Activated T-helper 1 cell treated with anti-CD3 and anti-CD28 coated beads, Interleukin-12 subunit alpha, Interleukin-12 subunit beta, Interleukin-2, Interleukin-4 antibody, amounts not matched to agents 30 ng/mL and 10 ng/mL and 1 ng/mL, durations not matched to agents 14 hours and 24 hours and 36 hours (primary cell): ENCODE results near the gene RAMP2. TPM values are rescaled to one million over a fixed set of nuclear protein-coding genes. Genes with fewer than 3 reads are reported as not detected.

Experiments used
- DNase-seq: peaks from one replicate; pipeline ENCODE4 v3.0.0; 2021; ENCODE audit warnings: low spot score
- H3K27ac Mint-ChIP-seq: one replicate; pipeline ENCODE4 v1.8.0; 2021; ENCODE audit warnings: mild to moderate bottlenecking, mixed read lengths
- H3K27me3 Mint-ChIP-seq: one replicate; pipeline ENCODE4 v1.8.0; 2022; ENCODE audit warnings: mild to moderate bottlenecking, moderate library complexity, mixed read lengths; ENCODE audit not compliant: insufficient read depth
- H3K36me3 Mint-ChIP-seq: one replicate; pipeline ENCODE4 v1.8.0; 2021; ENCODE audit warnings: low read depth, mixed read lengths
- H3K4me1 Mint-ChIP-seq: one replicate; pipeline ENCODE4 v1.8.0; 2021; ENCODE audit warnings: low read depth, mixed read lengths
- H3K4me3 Mint-ChIP-seq: one replicate; pipeline ENCODE4 v1.8.0; 2021; ENCODE audit warnings: mild to moderate bottlenecking, moderate library complexity, mixed read lengths
- H3K9me3 Mint-ChIP-seq: one replicate; pipeline ENCODE4 v1.8.0; 2021; ENCODE audit warnings: mixed read lengths
- intact Hi-C: fragments of 100-400 bp; cut with micrococcal nuclease; formaldehyde crosslinking; loops from one replicate; pipeline ENCODE4 v1.15.1; 2024
- total RNA-seq: library from RNA; stranded (reverse); gene quantifications from 2 replicates; pipeline ENCODE4 v1.2.3, GENCODE V29; 2022

RAMP2 gene
- total RNA-seq, 1 donor from 2014 or later, result not detected

- Mint-ChIP-seq H3K4me3 (no peak overlapping the region), H3K27ac (no peak overlapping the region), H3K27me3 (peaks cover 6% of the 10 kb centered on the region), H3K4me1 (peaks cover 6% of the 10 kb centered on the region), H3K36me3 (no peaks in the 10 kb centered on the region), H3K9me3 (no peaks in the 10 kb centered on the region)
- no peak for DNase-seq
- intact Hi-C loops, result no loop called here
Observed at GRCh38 chr17:42803074-42803883, 42.3 kb downstream of the RAMP2 start.

GRCh38 chr17:42804918-42805367 is 43.9 kb downstream of the RAMP2 start:
- no peak overlapping the region for H3K4me3 Mint-ChIP-seq
- H3K27ac Mint-ChIP-seq, result no peak overlapping the region
- peaks cover 3% of the 10 kb centered on the region for H3K36me3 Mint-ChIP-seq
- peaks cover 4% of the 10 kb centered on the region for H3K27me3 Mint-ChIP-seq
- DNase-seq, result no peak
- H3K9me3 Mint-ChIP-seq, result no peaks in the 10 kb centered on the region
- no peaks in the 10 kb centered on the region for H3K4me1 Mint-ChIP-seq
- intact Hi-C loops, result no loop called here

GRCh38 chr17:42806249-42806648 is 45.2 kb downstream of the RAMP2 start:
- no peaks in the 10 kb centered on the region for H3K4me1 Mint-ChIP-seq
- H3K27ac Mint-ChIP-seq, result no peak overlapping the region
- peaks cover 4% of the 10 kb centered on the region for H3K27me3 Mint-ChIP-seq
- intact Hi-C loops, result no loop called here
- DNase-seq, result no peak
- H3K4me3 Mint-ChIP-seq, result no peak overlapping the region
- no peaks in the 10 kb centered on the region for H3K9me3 Mint-ChIP-seq
- peaks cover 10% of the 10 kb centered on the region for H3K36me3 Mint-ChIP-seq

- Mint-ChIP-seq H3K27ac (no peak overlapping the region), H3K4me1 (no peaks in the 10 kb centered on the region), H3K9me3 (no peaks in the 10 kb centered on the region), H3K4me3 (no peak overlapping the region), H3K27me3 (peaks cover 2% of the 10 kb centered on the region), H3K36me3 (peaks cover 24% of the 10 kb centered on the region)
- intact Hi-C loops, result no loop called here
- DNase-seq, result no peak
Observed at GRCh38 chr17:42809250-42809649, 48.2 kb downstream of the RAMP2 start.

Other genes starting within 250 kb of the RAMP2 start
- gene NAGLU, start 225.0 kb upstream of the RAMP2 start, total RNA-seq, result 18.2 and 20.8 TPM in 2 replicates
- gene HSD17B1, start 208.3 kb upstream of the RAMP2 start, total RNA-seq, result 0.49 and 0.78 TPM in 2 replicates
- 93.1 and 95.4 TPM in 2 replicates for gene COASY, start 199.1 kb upstream of the RAMP2 start, total RNA-seq
- gene MLX, start 194.1 kb upstream of the RAMP2 start, total RNA-seq, result 74.1 and 75.4 TPM in 2 replicates
- gene PSMC3IP, start 183.5 kb upstream of the RAMP2 start, total RNA-seq, result 27.6 and 31.5 TPM in 2 replicates
- 41.1 and 43.4 TPM in 2 replicates for gene RETREG3, start 151.9 kb upstream of the RAMP2 start, total RNA-seq
- 90.0 and 95.2 TPM in 2 replicates for gene TUBG1, start 151.5 kb upstream of the RAMP2 start, total RNA-seq
- gene TUBG2, start 101.9 kb upstream of the RAMP2 start, total RNA-seq, result 9.1 and 11.6 TPM in 2 replicates
- 0.52 and 0.76 TPM in 2 replicates for gene PLEKHH3, start 84.2 kb upstream of the RAMP2 start, total RNA-seq
- gene CCR10, start 79.4 kb upstream of the RAMP2 start, total RNA-seq, result 0.15 and 0.21 TPM in 2 replicates
- gene CNTNAP1, start 78.7 kb upstream of the RAMP2 start, total RNA-seq, result 1.8 and 2.2 TPM in 2 replicates
- gene EZH1, start 16.2 kb upstream of the RAMP2 start, total RNA-seq, result 35.6 and 40.0 TPM in 2 replicates
- 93.6 and 97.0 TPM in 2 replicates for gene VPS25, start 12.2 kb downstream of the RAMP2 start, total RNA-seq
- gene WNK4, start 19.4 kb downstream of the RAMP2 start, total RNA-seq, result 0.12 and 0.29 TPM in 2 replicates
- gene COA3, start 37.5 kb downstream of the RAMP2 start, total RNA-seq, result 53.5 and 59.3 TPM in 2 replicates
- not detected in 2 replicates for gene CNTD1, start 37.6 kb downstream of the RAMP2 start, total RNA-seq
- 100 and 110 TPM in 2 replicates for gene BECN1, start 63.1 kb downstream of the RAMP2 start, total RNA-seq
- 217 and 220 TPM in 2 replicates for gene PSME3, start 72.2 kb downstream of the RAMP2 start, total RNA-seq
- 3.6 and 4.0 TPM in 2 replicates for gene AOC2, start 83.4 kb downstream of the RAMP2 start, total RNA-seq
- 1.9 and 3.7 TPM in 2 replicates for gene AOC3, start 90.0 kb downstream of the RAMP2 start, total RNA-seq
- not detected in 2 replicates for gene G6PC1, start 139.6 kb downstream of the RAMP2 start, total RNA-seq
- gene AARSD1, start 203.2 kb downstream of the RAMP2 start, total RNA-seq, result 78.2 and 85.5 TPM in 2 replicates
- 1.0 and 1.6 TPM in 2 replicates for gene PTGES3L, start 218.9 kb downstream of the RAMP2 start, total RNA-seq
- gene RUNDC1, start 219.3 kb downstream of the RAMP2 start, total RNA-seq, result 16.9 and 18.8 TPM in 2 replicates
- 1,049 and 1,126 TPM in 2 replicates for gene RPL27, start 237.2 kb downstream of the RAMP2 start, total RNA-seq
- gene IFI35, start 245.6 kb downstream of the RAMP2 start, total RNA-seq, result 65.8 and 67.0 TPM in 2 replicates